ENCODE data around the gene HDAC9. TPM values are rescaled to one million over a fixed set of nuclear protein-coding genes. Genes with fewer than 3 reads are reported as not detected.

The HDAC9 gene
- total RNA-seq, 1 experiment from 2014 or later = 17.1 TPM

GRCh38 chr7:18538554-18539250 is 43.2 kb downstream of the HDAC9 start:
- H3K27ac ChIP-seq (ENCODE audit: low read length) = peak overlapping the region; percentile 67; the same call in 1 of the 2 replicates
- H3K36me3 ChIP-seq (ENCODE audit: control insufficient read depth, insufficient read depth, low read length) = no peaks in the 10 kb centered on the region
- TF ChIP-seq CTCF (IDR thresholded peaks at IDR 0.05) (no peak), POLR2AphosphoS5 (IDR thresholded peaks at IDR 0.05; ENCODE audit: low read depth, low read length) (no peak), REST (IDR thresholded peaks at IDR 0.05; ENCODE audit: insufficient read depth in 1 of 2, low read depth in 2 of 2, low read length in 1 of 2) (no peak), SIN3A (IDR thresholded peaks at IDR 0.05; ENCODE audit: borderline replicate concordance, insufficient read depth, low read depth, low read length) (no peak), TCF7L2 (IDR thresholded peaks at IDR 0.05; ENCODE audit: low read depth, low read length) (no peak)
- BruUV-seq (replicated peaks) = no TSS peak
- ChIA-PET CTCF (no interaction called here), POLR2A (no interaction called here)
- H3K4me1 ChIP-seq (ENCODE audit: control insufficient read depth, insufficient read depth, low read length) = peaks cover 28% of the 10 kb centered on the region
- ATAC-seq (no peak), DNase-seq (ENCODE audit: low read depth, low spot score) (no peak)
- in situ Hi-C loops (cut with HindIII; ENCODE audit: low pct_unique_long_range_greater_than_20kb, low sequenced_read_pairs) (no loop called here), intact Hi-C loops (cut with micrococcal nuclease; ENCODE audit: unreplicated experiment) (no loop called here)
- no peaks in the 10 kb centered on the region for H3K27me3 ChIP-seq (ENCODE audit: control insufficient read depth, insufficient read depth, low read length)
- H3K4me3 ChIP-seq (ENCODE audit: low read depth in 2 of 2, low read length in 2 of 2) = no peak overlapping the region
- no peaks in the 10 kb centered on the region for H3K9me3 ChIP-seq (ENCODE audit: control insufficient read depth, insufficient read depth, low read depth, low read length)

- in situ Hi-C loops (cut with HindIII; ENCODE audit: low pct_unique_long_range_greater_than_20kb, low sequenced_read_pairs) = no loop called here
- Histone ChIP-seq H3K27ac (ENCODE audit: low read length) (peak overlapping the region; percentile 82; the same call in 1 of the 2 replicates), H3K9me3 (ENCODE audit: control insufficient read depth, insufficient read depth, low read depth, low read length) (no peaks in the 10 kb centered on the region), H3K36me3 (ENCODE audit: control insufficient read depth, insufficient read depth, low read length) (no peaks in the 10 kb centered on the region), H3K4me1 (ENCODE audit: control insufficient read depth, insufficient read depth, low read length) (peaks cover 22% of the 10 kb centered on the region), H3K4me3 (ENCODE audit: low read depth in 2 of 2, low read length in 2 of 2) (no peak overlapping the region), H3K27me3 (ENCODE audit: control insufficient read depth, insufficient read depth, low read length) (no peaks in the 10 kb centered on the region)
- no TSS peak for BruUV-seq (replicated peaks)
- ChIA-PET POLR2A (no interaction called here), CTCF (interaction anchor here (0.7 kb wide), 1 partner anchor 1175 kb away, joined by 10 read pairs; no protein-coding TSS in a partner anchor)
- ATAC-seq (no peak), DNase-seq (ENCODE audit: low read depth, low spot score) (no peak)
- intact Hi-C loops (cut with micrococcal nuclease; ENCODE audit: unreplicated experiment) = no loop called here
- TF ChIP-seq REST (IDR thresholded peaks at IDR 0.05; ENCODE audit: insufficient read depth in 1 of 2, low read depth in 2 of 2, low read length in 1 of 2) = no peak
- TF ChIP-seq CTCF (IDR thresholded peaks at IDR 0.05) = no peak
- TF ChIP-seq TCF7L2 (IDR thresholded peaks at IDR 0.05; ENCODE audit: low read depth, low read length) = no peak
- no peak for TF ChIP-seq SIN3A (IDR thresholded peaks at IDR 0.05; ENCODE audit: borderline replicate concordance, insufficient read depth, low read depth, low read length)
- TF ChIP-seq POLR2AphosphoS5 (IDR thresholded peaks at IDR 0.05; ENCODE audit: low read depth, low read length) = no peak
Measured at GRCh38 chr7:18540396-18540795, 44.8 kb downstream of the HDAC9 start.
